GM19035 (cell line): ENCODE measurements around the gene CDCA4.

Experiments used
- ATAC-seq: cut with Tn5 transposase; IDR thresholded peaks from one replicate; pipeline ENCODE4 v1.9.1; 2021; ENCODE audit not compliant: unreplicated experiment

CDCA4 gene

DNA sequence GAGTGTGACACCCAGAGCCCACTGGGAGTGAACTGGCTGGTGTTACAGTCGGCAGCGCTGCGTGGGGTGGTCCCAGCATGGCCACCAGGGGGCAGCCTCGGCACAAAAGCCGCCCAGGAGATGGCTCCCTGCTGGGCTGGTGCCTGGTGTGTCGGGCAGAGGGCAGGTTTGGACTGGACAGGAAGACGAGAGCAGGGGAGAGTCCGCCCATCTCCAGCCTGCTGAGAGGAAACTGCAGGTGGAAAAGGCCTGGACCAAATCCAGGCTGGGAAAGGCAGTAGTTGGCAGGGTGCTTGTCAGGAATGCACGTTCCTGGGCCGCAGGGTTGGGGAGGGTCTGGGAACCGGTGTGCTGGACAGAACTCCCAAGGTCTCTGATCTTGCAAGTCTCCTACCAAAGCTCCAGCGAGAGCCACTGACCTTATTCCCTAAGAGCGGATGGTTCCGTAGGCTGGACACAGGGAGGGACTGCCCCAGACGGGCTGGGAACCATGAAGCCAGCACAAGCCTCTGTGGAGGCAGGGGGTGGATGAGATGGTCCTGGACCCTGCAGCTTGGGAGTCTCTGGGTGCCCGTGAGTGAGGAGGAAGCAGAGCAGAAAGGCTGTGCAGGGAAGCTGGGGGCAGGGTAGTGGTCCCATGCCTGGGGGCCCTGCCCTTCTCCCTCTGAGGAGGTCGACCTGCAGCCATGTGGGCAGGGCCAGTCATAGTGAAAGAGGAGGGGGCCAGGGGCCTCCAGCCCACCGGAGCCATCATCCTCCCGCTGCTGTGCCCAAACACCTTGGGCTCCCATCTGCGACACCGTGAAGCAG, 44.5 kb downstream of the CDCA4 start:
- ATAC-seq = peak; percentile 52

DNA sequence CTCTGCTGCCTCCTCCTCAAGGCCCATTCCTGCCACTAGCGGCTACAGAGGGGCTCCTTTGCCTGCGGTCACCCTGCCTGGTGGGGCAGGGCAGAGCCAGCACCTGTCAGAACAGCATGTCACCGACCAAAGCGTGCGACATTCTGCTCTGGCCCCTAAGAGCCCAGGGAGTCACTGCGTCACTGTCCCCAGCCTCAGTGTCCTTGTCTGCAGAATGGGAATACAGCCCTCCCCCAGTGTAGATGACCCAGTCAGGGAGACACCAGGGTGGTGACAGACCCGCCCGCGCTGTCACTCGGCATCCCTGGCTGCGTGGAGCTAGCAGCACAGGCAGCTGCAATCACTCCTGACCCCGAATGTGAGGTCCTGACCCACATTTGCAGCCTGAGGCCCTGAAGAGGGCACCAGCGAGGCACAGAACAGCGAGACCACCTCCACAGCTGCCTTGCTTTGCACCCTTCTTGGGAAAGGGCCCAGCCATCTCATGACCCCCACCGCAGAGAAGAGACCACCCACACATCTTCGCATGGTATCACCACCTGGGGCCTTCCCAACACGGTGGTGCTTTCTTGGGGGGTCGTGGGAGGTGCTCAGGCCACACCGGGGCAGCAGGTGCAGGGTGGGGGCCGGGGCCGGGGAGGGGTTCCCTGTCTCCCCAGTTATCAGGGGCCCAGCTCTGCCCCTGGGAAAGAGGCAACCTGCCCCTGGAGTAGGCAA, 45.2 kb downstream of the CDCA4 start:
- ATAC-seq = peak; percentile 15

DNA sequence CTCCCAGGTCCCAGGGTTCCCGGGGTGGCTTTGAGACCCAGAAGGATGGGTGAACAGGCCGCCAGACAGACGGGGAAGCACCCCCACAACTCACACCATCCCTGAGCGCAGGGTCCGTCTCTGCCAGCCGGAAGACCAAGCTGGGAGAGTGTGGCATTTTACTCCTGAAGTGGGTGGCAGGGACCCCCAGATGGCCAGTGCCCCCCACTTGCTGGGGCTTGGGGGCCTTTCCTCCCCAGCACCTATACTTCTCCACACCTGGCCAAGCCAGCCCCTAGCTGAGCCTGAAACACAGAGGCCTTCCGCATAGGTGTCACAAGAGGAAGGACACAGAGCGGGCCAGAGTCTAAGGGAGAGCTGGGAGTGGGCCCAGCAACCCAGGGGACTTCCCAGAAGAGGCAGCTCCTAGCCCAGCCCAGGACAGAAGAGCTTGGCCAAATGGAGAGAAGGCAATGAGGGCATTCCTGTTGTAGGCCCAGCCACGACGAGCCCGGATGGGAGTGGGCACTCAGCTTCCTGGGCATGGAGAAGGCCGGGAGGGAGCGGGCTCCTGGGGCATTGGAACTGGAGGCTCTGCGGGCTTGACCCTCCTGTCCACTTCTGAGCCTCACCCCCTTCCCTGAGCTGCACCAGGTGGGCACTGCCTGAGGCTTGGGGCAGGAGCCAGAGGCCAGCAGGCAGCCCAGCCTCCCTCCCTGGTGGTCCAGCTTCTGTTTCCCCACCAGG, 46.1 kb downstream of the CDCA4 start:
- no peak for ATAC-seq

DNA sequence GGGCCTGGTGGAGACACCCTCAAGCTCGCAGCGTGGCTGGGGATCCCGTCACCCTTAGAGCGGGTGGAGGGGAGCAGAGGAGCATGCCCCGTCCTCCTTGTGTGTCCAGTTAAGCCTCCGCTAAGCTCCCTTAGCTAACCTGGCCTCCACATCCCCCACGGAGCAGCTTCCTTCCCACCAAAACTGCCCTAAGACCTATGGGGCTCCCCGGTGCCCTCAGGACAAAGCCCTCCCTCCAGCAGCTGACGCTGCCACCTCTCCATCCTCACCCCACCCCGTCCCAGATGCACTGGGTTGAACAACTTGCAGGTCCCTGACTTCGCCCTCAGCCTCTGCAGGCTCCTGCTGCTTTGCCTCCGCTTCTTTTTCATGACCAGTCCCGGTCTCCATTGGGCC, 46.7 kb downstream of the CDCA4 start:
- no peak for ATAC-seq

DNA sequence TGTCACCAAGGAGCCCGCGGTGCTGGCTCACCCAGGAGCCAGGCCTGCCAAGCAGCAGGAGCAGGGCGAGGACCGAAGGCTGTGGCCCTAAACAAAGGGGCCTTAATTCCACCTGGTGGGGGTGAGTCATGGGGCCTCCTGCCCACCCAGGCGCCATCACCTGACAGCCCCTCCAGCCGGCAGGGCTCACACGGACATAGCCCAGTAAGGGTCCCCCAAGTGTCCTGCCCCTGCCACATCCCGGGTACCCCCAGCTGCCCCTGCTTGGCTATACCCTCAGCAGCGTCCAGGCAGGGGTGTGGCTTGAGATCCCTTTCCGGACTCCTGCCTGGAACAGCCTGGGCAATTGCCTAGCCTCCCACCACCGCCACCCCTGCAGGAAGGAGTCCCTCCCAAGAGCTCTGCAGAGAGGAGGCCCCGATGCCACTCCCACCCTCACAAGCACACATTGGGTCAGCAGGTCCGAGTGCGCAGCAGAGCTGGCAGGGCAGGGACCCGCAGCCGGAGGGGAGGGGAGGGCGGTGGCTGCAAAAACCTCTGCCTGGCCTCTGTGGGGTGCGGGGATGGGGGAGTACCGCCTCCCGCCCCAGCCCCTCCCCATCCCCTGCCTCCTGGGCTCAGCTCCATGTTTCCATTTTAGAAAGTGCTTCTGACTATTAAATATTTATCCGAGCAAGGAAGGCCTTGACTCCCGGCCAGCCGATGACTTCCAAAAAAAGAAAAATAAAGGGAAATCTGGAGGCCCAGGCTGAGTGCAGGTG, 47.3 kb downstream of the CDCA4 start:
- ATAC-seq = no peak

DNA sequence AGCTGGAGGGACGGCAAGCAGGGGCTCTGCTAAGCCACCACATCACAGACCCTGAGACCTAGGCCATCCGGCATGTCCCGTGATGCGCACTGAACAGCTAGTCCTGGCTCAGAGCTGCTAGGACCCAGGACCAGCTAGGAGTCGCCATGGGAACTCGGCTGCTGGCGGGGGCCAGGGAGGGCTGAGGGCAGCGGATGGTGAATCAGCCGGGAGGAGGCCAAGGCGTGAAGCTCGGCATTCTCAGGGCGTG, 47.8 kb downstream of the CDCA4 start:
- ATAC-seq = no peak

DNA sequence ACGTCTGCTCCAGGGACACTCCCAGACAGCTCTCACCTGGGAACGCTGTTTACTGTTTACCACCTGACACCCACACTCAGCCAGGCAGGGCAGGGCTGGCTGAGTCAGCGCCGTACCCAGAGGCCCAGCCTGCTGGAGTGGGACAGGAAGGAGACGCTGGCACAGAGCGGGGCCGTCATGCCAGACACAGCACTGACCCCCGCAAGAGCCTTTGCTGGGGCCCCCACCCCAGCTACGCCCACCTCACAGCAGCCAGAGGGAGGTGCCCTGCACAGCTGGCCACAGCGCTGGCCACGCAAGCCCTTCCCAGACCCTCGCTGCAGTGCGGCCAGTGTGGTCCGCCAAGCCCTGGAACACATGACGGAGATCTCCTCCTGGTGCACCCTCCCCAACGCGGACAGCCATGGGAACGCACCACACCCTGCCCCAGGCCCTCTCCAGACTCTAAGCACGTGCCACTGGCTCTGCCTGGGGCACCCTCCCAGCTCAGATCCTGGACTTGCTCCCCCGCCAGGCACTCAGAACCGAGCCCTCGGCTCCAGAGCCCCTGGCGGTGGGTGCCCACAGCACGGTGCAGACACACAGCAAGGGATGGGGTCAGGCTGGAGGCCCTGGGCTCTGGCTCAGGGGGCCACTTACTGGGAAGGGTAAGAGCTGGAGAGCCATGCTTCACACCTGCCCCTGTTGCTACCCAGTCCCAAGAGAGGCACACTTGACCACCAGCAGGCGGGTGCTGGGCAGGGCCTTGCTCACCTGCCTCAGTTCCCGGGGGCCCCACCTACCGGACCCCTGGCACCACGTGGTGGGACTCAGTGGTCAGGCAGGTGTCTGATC, 48.4 kb downstream of the CDCA4 start:
- ATAC-seq = no peak

DNA sequence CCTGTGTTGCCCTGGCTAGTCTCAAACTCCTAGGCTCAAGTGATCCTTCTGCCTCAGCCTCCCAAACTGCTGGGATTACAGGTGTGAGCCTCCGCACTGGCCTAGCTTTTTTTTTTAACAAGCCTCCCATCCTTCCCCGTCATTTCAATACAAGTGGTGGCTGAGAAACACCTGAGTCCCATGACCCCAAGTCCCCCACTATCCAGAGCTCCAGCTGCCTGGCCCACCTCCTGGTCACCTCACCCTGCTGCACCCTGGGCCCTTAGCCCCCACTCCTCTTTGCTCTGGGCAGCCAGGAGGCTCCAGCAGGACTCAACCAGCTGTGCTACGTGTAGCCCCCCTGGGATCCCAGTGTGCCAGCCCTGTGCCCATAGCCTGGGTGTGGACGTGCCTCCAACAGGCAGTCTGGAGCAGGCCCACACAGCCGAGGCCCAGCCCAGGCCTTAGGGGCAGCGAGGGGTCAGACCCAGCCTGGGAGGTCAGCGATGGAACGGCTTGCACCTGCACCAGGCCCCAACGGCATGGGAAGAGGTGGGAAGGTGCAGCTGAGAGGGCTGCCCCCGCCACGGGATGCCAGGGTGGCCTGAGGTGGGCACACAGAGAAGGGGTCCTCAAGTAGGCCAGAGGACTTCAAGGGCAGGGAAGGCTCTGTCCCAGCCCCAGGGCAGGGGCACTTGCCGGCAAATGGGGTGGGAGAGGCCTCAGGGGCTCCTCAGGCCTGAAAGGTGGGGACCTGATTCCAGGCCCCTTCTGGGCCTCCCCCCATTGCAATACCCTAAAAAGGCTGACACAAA, 49.2 kb downstream of the CDCA4 start:
- no peak for ATAC-seq

DNA sequence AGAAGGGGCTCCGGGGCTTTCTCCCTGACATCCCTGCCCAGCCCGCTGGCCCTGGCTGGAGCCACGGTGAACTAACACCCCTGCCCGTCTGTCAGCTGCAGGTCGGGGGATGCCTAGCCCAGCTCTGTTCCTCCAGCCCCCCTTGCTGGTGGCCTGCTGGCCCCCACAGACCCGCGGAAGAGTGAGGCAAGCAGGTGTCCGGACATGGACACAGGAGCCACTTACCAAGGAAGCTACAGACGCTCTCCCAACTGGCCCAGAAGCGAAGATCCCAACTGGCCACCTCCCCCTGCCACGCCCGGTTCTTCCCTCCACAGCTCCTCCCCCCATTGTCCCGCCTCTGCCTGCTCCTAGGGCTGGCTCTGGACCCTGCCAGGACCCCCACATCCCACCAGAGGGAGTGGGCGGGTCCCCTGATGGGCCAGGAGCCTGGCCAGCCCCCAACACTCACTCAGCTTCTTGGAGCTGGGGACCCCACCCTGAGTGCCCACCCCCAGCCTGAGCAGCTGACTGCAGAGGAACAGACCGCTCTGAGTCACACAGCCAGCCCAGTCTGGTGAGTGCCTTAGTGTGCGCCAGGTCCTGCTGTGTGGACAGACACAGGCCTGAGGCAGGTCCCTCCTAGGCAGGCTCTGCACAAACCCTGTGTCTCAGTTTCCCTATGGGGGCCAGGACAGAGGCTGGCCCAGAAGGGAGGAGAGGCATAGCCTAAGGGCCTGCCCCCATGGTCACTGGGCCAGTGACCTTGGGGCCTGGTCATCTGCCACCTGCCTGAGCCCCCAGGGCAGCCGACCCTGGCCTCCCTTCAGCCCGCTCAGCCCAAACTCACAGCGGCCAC, 50.4 kb downstream of the CDCA4 start:
- no peak for ATAC-seq

DNA sequence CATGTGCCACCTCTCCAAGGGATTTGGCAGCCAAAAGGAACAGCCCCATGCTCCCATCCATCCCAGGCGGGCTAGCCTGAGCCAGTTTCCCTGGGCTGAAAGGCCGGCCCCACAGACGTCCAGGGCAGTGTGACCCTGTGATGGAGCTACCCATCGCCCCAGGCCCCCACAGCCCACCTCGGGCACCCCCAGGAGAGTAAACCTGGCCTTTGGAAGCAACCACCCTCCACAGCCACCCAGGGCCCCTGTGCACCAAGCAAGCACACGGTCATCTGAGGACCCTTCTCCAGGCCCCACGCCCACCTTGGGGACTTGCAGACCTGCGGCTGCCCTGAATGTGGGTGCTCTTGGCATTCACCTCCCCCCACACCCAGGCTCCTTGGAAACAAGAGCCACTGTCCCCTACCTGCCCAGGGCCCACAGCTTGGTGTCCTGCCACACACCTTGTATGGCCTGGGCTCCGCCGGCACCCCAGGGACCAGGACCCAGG, 51.1 kb downstream of the CDCA4 start:
- no peak for ATAC-seq

DNA sequence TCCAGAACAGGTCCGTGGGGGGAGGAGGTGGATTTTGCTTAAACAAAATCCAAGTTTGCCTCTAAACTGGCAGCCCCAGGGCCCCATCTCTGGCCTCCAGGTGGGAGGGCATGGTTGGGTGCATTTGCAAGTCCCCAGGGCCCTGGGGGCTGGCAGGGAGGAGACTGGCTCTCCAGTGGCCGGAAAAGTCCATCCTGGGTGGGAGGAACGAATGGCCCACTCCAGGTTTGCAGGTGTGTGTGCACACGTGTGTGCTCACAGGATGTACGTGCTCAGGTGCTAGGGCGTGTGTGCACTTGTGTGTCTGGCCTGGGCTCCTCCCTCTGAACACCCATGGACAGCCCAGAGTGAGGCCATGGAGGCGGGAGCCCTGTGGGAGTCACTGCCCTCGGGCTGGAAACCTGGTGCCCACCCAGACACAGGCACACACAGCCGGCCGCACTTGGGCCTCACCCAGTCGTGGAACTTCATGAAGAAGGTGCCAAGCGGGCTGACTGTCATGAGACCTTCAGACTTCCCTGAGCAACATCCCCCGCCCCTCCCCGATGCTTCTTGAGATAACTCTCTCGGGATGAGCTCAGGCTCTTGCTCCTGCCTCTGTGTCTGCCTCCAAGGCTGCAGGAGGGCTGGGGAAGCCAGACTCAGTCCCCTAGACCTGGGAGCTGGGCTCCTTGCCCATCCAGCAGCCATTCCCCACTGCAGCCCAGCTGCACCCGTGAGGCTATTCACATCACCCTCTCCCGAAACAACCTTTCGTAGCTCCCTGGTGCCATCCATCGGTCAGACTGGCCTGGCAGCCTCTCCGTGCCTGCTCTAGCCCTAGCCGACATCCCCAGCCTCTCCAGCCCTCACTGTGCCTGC, 52.1 kb downstream of the CDCA4 start:
- ATAC-seq = no peak

DNA sequence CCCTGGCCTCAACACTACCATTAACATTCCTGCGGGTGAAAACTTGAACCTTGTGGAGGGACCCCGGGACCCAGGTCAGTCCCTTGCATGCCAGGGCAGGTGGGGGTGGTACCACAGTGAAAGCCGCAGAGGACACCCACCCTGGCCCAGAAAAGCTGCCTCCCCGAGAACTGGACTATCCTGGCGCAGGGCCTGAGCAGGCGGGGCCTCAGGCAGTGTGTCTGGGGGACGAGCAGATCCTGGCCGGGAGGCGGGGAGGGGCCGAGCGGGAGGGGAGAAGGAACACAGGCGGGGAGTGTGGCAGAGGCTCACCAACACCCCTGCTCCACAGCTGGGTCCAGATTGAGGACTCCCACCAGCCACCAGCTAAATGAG, 52.7 kb downstream of the CDCA4 start:
- no peak for ATAC-seq

DNA sequence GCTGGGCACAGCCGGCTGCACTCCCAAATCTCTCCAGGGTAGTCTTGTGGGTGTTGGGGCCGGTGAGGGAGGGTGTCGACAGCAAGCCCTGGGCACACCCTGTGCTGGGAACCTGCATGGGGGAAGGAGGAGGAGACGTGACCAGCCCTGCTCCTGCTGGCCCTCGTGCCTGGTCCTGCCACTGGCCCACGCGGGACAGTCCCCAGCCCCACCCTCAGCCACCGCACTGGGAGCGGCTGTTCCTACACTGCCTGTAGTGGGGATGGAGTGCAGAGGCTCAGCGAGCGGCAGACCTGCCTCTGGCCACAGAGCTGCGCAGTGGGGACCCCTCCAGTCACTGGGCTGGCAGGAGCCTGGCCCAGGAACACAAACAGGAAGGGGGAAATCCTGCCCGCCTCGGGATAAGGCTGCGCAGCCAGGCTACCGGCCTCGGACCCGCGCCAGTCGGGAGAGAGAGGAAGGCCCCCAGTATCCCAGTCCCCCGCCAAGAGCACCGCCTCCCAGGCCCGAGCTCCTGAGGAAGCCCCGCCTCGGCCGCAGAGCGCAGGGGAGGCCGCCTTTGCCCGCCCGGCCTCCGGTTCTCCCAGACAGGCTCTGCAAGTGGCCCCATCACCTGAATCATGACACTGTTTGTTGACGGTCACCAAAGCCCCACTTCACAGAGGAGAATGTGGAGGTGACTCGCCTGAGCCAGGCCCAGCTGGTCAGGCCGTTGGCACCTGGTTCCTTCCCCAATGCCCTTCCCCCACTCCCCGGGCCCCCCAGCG, 53.3 kb downstream of the CDCA4 start:
- no peak for ATAC-seq

DNA sequence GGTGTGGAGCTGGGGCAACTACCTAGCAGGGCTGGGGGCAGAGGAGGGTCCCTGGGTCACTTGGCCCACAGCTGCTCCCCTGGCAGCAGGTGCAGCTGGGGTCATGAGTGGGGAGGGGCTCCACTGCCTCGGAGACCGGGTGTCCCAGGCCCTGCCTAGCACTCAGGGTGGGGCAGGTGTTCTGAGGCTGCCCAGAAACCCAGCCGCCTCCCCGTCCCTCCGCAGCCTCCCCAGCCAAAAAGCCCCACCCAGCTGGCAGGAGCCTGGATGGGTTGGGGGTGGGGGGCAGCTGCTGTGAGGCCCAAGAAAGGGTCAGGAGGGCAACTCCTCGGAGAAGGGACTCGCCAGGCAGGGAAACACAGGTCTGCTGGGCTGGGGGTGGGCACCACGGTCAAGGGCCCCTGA, 53.9 kb downstream of the CDCA4 start:
- ATAC-seq = no peak

DNA sequence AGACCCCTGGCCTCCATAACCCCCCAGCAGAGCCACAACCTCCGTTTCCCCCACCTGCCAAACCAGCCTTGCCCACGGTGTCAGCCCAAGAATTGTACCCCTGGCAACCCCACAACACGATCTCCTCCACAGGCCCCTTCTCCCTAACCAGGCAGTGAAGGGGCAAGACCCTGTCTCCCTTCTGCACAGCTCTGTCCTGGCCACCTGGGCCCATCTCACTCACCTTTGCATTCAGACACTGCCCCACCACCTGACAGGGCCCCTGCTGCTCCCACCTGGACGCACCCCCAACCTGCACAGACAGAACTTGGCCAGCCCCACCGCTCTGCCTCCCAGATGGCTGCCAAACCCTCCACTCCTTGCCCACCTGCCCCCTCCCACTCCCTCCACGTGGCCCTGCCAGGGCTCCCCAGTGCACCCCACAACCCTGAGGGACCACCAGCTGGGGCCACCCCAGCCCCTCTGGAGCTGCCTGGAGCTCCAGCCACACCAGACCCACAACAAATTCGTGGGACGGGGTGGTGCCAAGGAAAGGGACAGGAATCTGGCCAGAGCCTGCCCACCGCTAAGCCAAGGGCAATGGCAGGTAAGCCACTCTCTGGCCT, 54.5 kb downstream of the CDCA4 start:
- ATAC-seq = no peak

DNA sequence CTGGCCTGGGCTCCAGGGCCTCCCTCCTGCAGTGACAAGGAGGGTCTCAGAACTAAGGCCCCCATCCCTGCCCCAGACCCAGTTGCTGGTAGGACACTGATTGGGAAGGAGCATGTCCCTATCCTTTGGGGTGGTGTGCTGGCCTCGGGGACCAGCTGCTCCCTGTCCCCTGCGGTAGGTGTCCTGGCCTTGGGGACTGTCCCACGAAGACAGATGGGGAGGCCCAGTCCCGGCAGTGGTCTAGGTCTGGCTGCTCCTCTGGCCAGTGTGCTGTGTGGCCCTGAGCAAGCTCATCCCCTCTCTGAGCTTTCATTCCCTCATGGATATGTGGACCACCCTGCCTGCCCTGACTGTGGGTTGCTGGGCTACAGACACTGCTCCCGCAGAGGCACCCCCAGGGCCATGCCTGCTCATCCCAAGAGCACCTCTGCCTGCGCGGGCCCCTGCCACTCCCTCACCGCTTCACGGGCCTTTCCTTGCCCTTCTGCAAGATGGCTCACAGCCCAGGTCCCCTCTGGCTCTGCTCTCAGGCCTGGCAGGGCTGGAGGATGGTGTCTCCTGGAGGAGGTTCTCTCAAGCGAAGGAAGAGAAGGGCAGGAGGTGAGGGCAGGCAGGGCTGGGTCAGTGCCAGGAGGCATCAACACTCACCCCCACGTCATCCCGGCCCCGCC, 55.2 kb downstream of the CDCA4 start:
- no peak for ATAC-seq
